Bronchial epithelial cell (primary cell): ENCODE results near the gene SEMA3C. TPM values are rescaled to one million over a fixed set of nuclear protein-coding genes. Genes with fewer than 3 reads are reported as not detected.
"Not testable (repeated sequence)": the region's sequence is repeated elsewhere in the genome, so short reads cannot be mapped to it uniquely, and the experiment has no call there.

Experiments used
- DNase-seq: peaks from one replicate; pipeline ENCODE4 v3.0.0-alpha.2; 2010; ENCODE audit warnings: low read depth
- FAIRE-seq: peaks from 2 replicates; lab custom pipeline; 2011; peaks lifted over from hg19 to GRCh38; lab: Jason Lieb, UNC
- H3K27me3 ChIP-seq: 2 replicates; pipeline ENCODE4 v1.5.1; 2011; ENCODE audit warnings: low read length; ENCODE audit not compliant: control insufficient read depth, insufficient read depth
- H3K36me3 ChIP-seq: 2 replicates; pipeline ENCODE4 v1.5.1; 2011; ENCODE audit warnings: low read length; ENCODE audit not compliant: control insufficient read depth, insufficient read depth
- H3K4me3 ChIP-seq: 2 replicates; pipeline ENCODE4 v1.5.1; 2011; ENCODE audit warnings: mild to moderate bottlenecking, low read depth, low read length, control low read depth
- CTCF ChIP-seq: IDR thresholded peaks from 2 replicates; pipeline ENCODE4 v1.5.1; 2011; ENCODE audit warnings: mild to moderate bottlenecking, moderate library complexity, low read length, control low read depth, inconsistent platforms; ENCODE audit not compliant: insufficient read depth, severe bottlenecking
- total RNA-seq: library from RNA; depleted of rRNA; stranded (reverse); fragments of >200 nt; gene quantifications from 2 replicates; pipeline ENCODE4 v1.2.1, GENCODE V29; 2014

SEMA3C gene
- total RNA-seq, 1 donor from 2014 or later: 178 TPM

GRCh38 chr7:80935991-80936780 is 17.3 kb upstream of the SEMA3C start:
- no peak for TF ChIP-seq CTCF
- Histone ChIP-seq H3K4me3 (no peak overlapping the region), H3K27me3 (no peaks in the 10 kb centered on the region), H3K36me3 (no peaks in the 10 kb centered on the region)
- DNase-seq (no peak), FAIRE-seq (no peak)

GRCh38 chr7:80934321-80934720 is 15.5 kb upstream of the SEMA3C start:
- peak; percentile 63 for DNase-seq
- no peak for TF ChIP-seq CTCF
- H3K27me3 ChIP-seq: no peaks in the 10 kb centered on the region
- FAIRE-seq: no peak
- no peaks in the 10 kb centered on the region for H3K36me3 ChIP-seq
- H3K4me3 ChIP-seq: no peak overlapping the region

- no peak for TF ChIP-seq CTCF
- DNase-seq: peak; percentile 45
- no peak overlapping the region for H3K4me3 ChIP-seq
- no peaks in the 10 kb centered on the region for H3K27me3 ChIP-seq
- no peak for FAIRE-seq
- no peaks in the 10 kb centered on the region for H3K36me3 ChIP-seq
Measured at GRCh38 chr7:80932536-80932935, 13.7 kb upstream of the SEMA3C start.

GRCh38 chr7:80929619-80930018 is 10.8 kb upstream of the SEMA3C start:
- FAIRE-seq (no peak), DNase-seq (peak; percentile 86)
- no peak overlapping the region for H3K4me3 ChIP-seq
- H3K27me3 ChIP-seq: no peaks in the 10 kb centered on the region
- TF ChIP-seq CTCF: no peak
- no peaks in the 10 kb centered on the region for H3K36me3 ChIP-seq

- not testable (repeated sequence) for H3K4me3 ChIP-seq, H3K36me3 ChIP-seq, FAIRE-seq, DNase-seq, H3K27me3 ChIP-seq
Measured at GRCh38 chr7:80926955-80927354, 8.1 kb upstream of the SEMA3C start.

- no peak for FAIRE-seq
- H3K36me3 ChIP-seq: no peaks in the 10 kb centered on the region
- TF ChIP-seq CTCF: no peak
Measured at GRCh38 chr7:80924090-80924489, 5.2 kb upstream of the SEMA3C start.

More at GRCh38 chr7:80924090-80924489, 5.2 kb upstream of the SEMA3C start:
- Histone ChIP-seq H3K27me3 (no peaks in the 10 kb centered on the region), H3K4me3 (no peak overlapping the region)
- no peak for DNase-seq
